Common myeloid progenitor, CD34-positive (primary cell): ENCODE results near the gene GPLD1.

Experiments
- CTCF ChIA-PET: fragments of 350-600 bp; sonication (Branson Sonifier 250); formaldehyde crosslinking; loops from one replicate; lab custom pipeline; 2021; ENCODE audit warnings: antibody characterized with exemption; lab: Charles Lee
- POLR2A ChIA-PET: fragments of 350-600 bp; sonication (Branson Sonifier 250); formaldehyde crosslinking; loops from one replicate; lab custom pipeline; 2021; ENCODE audit warnings: antibody characterized with exemption; lab: Charles Lee
- DNase-seq, 3 donors: peaks; one replicate each; pipeline versions ENCODE4 v3.0.0 to v3.0.0-alpha.2; 2013
- H3K27ac ChIP-seq, 2 experiments: 1 replicate in 1 of 2; 2 replicates in 1 of 2; pipeline ENCODE4 v1.7.0; 2013; ENCODE audit warnings: inconsistent platforms in 2 of 2, low read length in 2 of 2, mild to moderate bottlenecking in 2 of 2, low read depth in 1 of 2, moderate library complexity in 1 of 2; ENCODE audit not compliant: severe bottlenecking in 2 of 2, insufficient read depth in 1 of 2, poor library complexity in 1 of 2
- H3K27me3 ChIP-seq, 5 experiments: replicated peaks in 2 of 5; 1 replicate in 3 of 5; 2 replicates in 2 of 5; pipeline versions ENCODE4 v1.6.1 to v1.7.0; 2013; ENCODE audit warnings: low read length in 4 of 5, mild to moderate bottlenecking in 2 of 5, moderate library complexity in 2 of 5, inconsistent platforms in 1 of 5; ENCODE audit not compliant: insufficient read depth in 5 of 5, control insufficient read depth in 4 of 5
- H3K36me3 ChIP-seq, 4 experiments: 1 replicate in 2 of 4; 2 replicates in 2 of 4; pipeline versions ENCODE4 v1.6.1 to v1.7.0; 2013; ENCODE audit warnings: low read length in 3 of 4, control low read depth in 1 of 4, mild to moderate bottlenecking in 1 of 4; ENCODE audit not compliant: control insufficient read depth in 4 of 4, insufficient read depth in 4 of 4
- H3K4me1 ChIP-seq, 4 experiments: 1 replicate in 3 of 4; 2 replicates in 1 of 4; pipeline versions ENCODE4 v1.6.1 to v1.7.1; 2013; ENCODE audit warnings: low read length in 3 of 4, mild to moderate bottlenecking in 3 of 4, control low read depth in 1 of 4, inconsistent platforms in 1 of 4, moderate library complexity in 1 of 4; ENCODE audit not compliant: control insufficient read depth in 4 of 4, insufficient read depth in 4 of 4; ENCODE audit errors: control extremely low read depth in 1 of 4
- H3K4me3 ChIP-seq, 7 experiments: 1 replicate in 4 of 7; 2 replicates in 3 of 7; pipeline versions ENCODE4 v1.5.1 to v1.7.0; 2013; ENCODE audit warnings: mild to moderate bottlenecking in 7 of 7, low read length in 6 of 7, moderate library complexity in 6 of 7, inconsistent platforms in 2 of 7, low read depth in 2 of 7, control low read depth in 1 of 7; ENCODE audit not compliant: insufficient read depth in 4 of 7, control insufficient read depth in 1 of 7; ENCODE audit errors: extremely low read depth in 1 of 7
- H3K9me3 ChIP-seq, 5 experiments: 1 replicate in 4 of 5; 2 replicates in 1 of 5; pipeline versions ENCODE4 v1.6.1 to v1.7.1; 2013; ENCODE audit warnings: low read length in 4 of 5, mild to moderate bottlenecking in 2 of 5, inconsistent platforms in 1 of 5, low read depth in 1 of 5, moderate library complexity in 1 of 5; ENCODE audit not compliant: control insufficient read depth in 4 of 5, insufficient read depth in 2 of 5; ENCODE audit errors: control extremely low read depth in 1 of 5
- WGBS: methylation state at CpG from one replicate; pipeline ENCODE4 v1.1.5; 2013; ENCODE audit not compliant: insufficient coverage; 5-methylcytosine and 5-hydroxymethylcytosine counted together

GPLD1 gene

DNA sequence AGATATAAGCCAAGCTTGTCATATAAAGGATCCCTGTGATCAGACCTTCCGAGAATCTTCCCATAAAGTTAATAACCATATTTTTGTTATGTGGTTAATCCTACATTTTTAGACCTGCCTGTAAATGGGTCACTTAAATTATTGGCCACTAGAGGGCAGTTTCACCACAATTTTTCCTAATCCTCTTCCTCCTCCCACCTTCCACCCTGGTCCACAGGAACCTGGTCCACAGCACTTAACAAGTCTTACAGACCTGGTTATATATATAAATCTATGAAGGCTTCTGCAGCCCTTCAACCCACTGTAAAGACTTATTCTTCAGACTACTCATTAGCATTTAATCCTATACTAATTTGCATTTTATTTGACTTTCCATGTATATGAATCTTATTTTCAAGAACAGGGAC, 58.3 kb downstream of the GPLD1 start:
- ChIA-PET POLR2A (no interaction called here), CTCF (interaction anchor here (0.5 to 1.4 kb wide), 7 partner anchors 8 to 387 kb away, joined by 3 to 4 read pairs (median 3); partner anchors contain the start of gene ALDH5A1)
- Histone ChIP-seq H3K4me1 (peaks cover 0 to 9% (median 3%) of the 10 kb centered on the region in 4 experiments), H3K9me3 (no peaks in the 10 kb centered on the region), H3K36me3 (peaks cover 0 to 12% (median 6%) of the 10 kb centered on the region in 4 experiments), H3K27me3 (no peaks in the 10 kb centered on the region), H3K4me3 (no peak overlapping the region), H3K27ac (no peak overlapping the region)
- no CpG with 5 or more reads among the region's 1 CpG for WGBS
- DNase-seq, result peak; percentile 36 to 46 (median 44)

- Histone ChIP-seq H3K27ac (no peak overlapping the region), H3K4me1 (peaks cover 0 to 9% (median 3%) of the 10 kb centered on the region in 4 experiments), H3K27me3 (no peaks in the 10 kb centered on the region), H3K9me3 (no peaks in the 10 kb centered on the region), H3K36me3 (peaks cover 0 to 20% (median 12%) of the 10 kb centered on the region in 4 experiments), H3K4me3 (no peak overlapping the region)
- WGBS, result 96% methylated on average over 2 of the region's 3 CpGs
- CTCF ChIA-PET, result interaction anchor here (0.9 to 1.3 kb wide), 4 partner anchors 9 to 91 kb away, joined by 3 to 4 read pairs (median 4); partner anchors contain the start of gene ALDH5A1
- DNase-seq, result no peak
- POLR2A ChIA-PET, result no interaction called here
These were observed 59.3 kb downstream of the GPLD1 start for GRCh38 chr6:24430086-24430485.

- Histone ChIP-seq H3K27ac (no peak overlapping the region), H3K9me3 (no peaks in the 10 kb centered on the region), H3K36me3 (peaks cover 5 to 29% (median 17%) of the 10 kb centered on the region in 4 experiments), H3K27me3 (no peaks in the 10 kb centered on the region), H3K4me3 (no peak overlapping the region), H3K4me1 (peaks cover 0 to 9% (median 3%) of the 10 kb centered on the region in 4 experiments)
- 38% methylated on average over 3 of the region's 3 CpGs for WGBS
- peak in 2 of 3 donors; percentile 52 to 59 for DNase-seq
- ChIA-PET CTCF (no interaction called here), POLR2A (no interaction called here)
These were observed 60.2 kb downstream of the GPLD1 start for GRCh38 chr6:24429146-24429545.

- ChIA-PET POLR2A (no interaction called here), CTCF (no interaction called here)
- whole genome bisulfite sequencing, result no CpG with 5 or more reads among the region's 2 CpGs
- Histone ChIP-seq H3K4me3 (no peak overlapping the region), H3K27ac (no peak overlapping the region), H3K27me3 (no peaks in the 10 kb centered on the region), H3K4me1 (peaks cover 0 to 9% (median 3%) of the 10 kb centered on the region in 4 experiments), H3K36me3 (peaks cover 5 to 34% (median 21%) of the 10 kb centered on the region in 4 experiments), H3K9me3 (no peaks in the 10 kb centered on the region)
- no peak for DNase-seq
These were observed 60.8 kb downstream of the GPLD1 start for GRCh38 chr6:24428615-24429014.

DNA sequence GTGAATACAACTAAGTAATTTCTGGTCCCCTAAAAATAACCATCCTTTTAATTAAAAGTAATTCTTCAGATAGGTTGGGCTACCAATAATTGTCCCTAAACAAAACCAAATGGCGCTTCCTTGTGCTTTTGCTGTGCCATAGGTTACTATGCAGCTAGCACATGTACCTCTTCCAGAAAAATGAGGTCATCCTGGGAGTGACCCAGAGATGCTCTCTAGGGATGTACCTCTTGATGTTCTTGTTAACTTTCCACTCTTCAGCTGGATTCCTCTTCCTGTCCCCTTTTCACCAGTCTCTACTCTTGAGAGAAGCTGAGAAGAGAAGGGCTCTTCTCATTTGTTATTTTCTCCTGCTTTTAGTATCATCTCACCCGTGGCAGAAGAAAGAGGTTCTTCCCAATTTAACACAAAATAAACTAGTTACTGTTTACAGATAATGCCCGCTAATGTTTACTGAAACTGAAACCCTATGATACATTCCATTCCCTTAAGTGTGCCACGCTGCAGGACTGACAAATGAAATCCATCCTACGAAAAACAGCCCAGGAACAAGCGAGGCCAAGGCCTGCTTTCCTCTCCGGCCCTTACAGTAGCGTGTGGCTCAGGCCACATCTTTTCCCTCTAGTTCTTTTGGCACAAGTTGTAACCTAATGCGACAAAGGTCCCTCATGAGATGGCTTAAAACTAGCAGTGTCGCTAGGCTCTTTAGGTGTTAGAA, 62.5 kb downstream of the GPLD1 start:
- CTCF ChIA-PET, result no interaction called here
- H3K36me3 ChIP-seq, result peaks cover 12 to 48% (median 32%) of the 10 kb centered on the region in 4 experiments
- H3K4me1 ChIP-seq, result peaks cover 0 to 9% (median 3%) of the 10 kb centered on the region in 4 experiments
- POLR2A ChIA-PET, result no interaction called here
- over 99% methylated on average over 9 of the region's 10 CpGs for whole genome bisulfite sequencing
- H3K27me3 ChIP-seq, result no peaks in the 10 kb centered on the region
- no peak overlapping the region for H3K4me3 ChIP-seq
- DNase-seq, result no peak
- H3K9me3 ChIP-seq, result no peaks in the 10 kb centered on the region
- no peak overlapping the region for H3K27ac ChIP-seq

- Histone ChIP-seq H3K9me3 (no peaks in the 10 kb centered on the region), H3K27ac (no peak overlapping the region), H3K4me3 (no peak overlapping the region), H3K36me3 (peaks cover 16 to 66% (median 38%) of the 10 kb centered on the region in 4 experiments), H3K4me1 (peaks cover 0 to 9% (median 3%) of the 10 kb centered on the region in 4 experiments), H3K27me3 (no peaks in the 10 kb centered on the region)
- DNase-seq, result no peak
- ChIA-PET CTCF (no interaction called here), POLR2A (no interaction called here)
- no CpG with 5 or more reads among the region's 2 CpGs for WGBS
These were observed 64.3 kb downstream of the GPLD1 start for GRCh38 chr6:24425091-24425490.

DNA sequence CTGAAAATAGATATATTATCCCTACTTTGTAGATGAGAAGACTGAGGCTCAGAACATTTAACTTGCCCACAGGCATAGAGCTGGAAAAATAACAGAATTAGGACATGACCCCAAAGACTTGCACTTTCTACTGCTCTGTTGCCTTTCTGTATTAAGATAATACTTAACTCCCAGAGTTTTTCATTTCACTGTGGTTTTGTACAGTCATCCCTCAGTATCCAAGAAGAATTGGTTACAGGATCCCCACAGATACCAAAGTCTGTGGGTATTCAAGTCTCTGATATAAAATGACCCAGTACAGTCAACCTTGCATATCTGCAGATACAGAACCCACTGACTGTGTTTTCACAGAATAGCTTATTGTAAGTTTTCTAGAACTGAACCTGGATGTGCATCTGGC, 69.9 kb downstream of the GPLD1 start:
- H3K36me3 ChIP-seq, result peaks cover 28 to 94% (median 61%) of the 10 kb centered on the region in 4 experiments
- ChIA-PET CTCF (no interaction called here), POLR2A (no interaction called here)
- no peaks in the 10 kb centered on the region for H3K9me3 ChIP-seq
- DNase-seq, result no peak
- no peaks in the 10 kb centered on the region for H3K4me1 ChIP-seq
- no peaks in the 10 kb centered on the region for H3K27me3 ChIP-seq
- no peak overlapping the region for H3K4me3 ChIP-seq
- H3K27ac ChIP-seq, result no peak overlapping the region
